Inflammatory macrophage treated with lipopolysaccharide for 1 hour (primary cell): ENCODE data around the gene VCP.
A peak's percentile ranks its signal among the peaks of the same experiment; 100 is the strongest.

ENCODE experiments used
- DNase-seq, 2 donors: peaks; one replicate each; pipeline ENCODE4 v3.0.0-alpha.2; 2020 to 2022

The VCP gene

GRCh38 chr9:35102769-35103659 is 30.6 kb upstream of the VCP start, which contains the start of gene STOML2:
Gene STOML2, minus strand, starts transcription at chr9:35103131. Its CDS starts 37 bp downstream, at chr9:35103094.
- peak; percentile 92 to 94 for DNase-seq

- DNase-seq, result no peak
Measured at GRCh38 chr9:35102465-35102768, 30.0 kb upstream of the VCP start.

GRCh38 chr9:35097573-35097972 is 25.1 kb upstream of the VCP start:
- no peak for DNase-seq

- DNase-seq, result peak; percentile 75 to 84
Measured at GRCh38 chr9:35096035-35096849, 23.8 kb upstream of the VCP start, which contains the start of gene PIGO. Gene PIGO, minus strand, starts transcription at chr9:35096591. Its CDS starts 1,026 bp downstream, at chr9:35095565.

GRCh38 chr9:35091536-35091935 is 19.1 kb upstream of the VCP start:
- no peak for DNase-seq

GRCh38 chr9:35089434-35089833 is 17.0 kb upstream of the VCP start:
- no peak for DNase-seq

GRCh38 chr9:35085078-35085477 is 12.7 kb upstream of the VCP start:
- no peak for DNase-seq

GRCh38 chr9:35079426-35080341 is 7.3 kb upstream of the VCP start, which contains the start of gene FANCG:
Gene FANCG, minus strand, starts transcription at chr9:35079942. Its CDS starts 418 bp downstream, at chr9:35079524.
- peak; percentile 88 to 89 for DNase-seq

GRCh38 chr9:35079041-35079425 is 6.6 kb upstream of the VCP start:
- DNase-seq, result no peak

GRCh38 chr9:35078066-35078465 is 5.6 kb upstream of the VCP start:
- no peak for DNase-seq

- DNase-seq, result no peak
Measured at GRCh38 chr9:35076848-35077247, 4.4 kb upstream of the VCP start.

GRCh38 chr9:35075358-35075757 is 2.9 kb upstream of the VCP start:
- no peak for DNase-seq

GRCh38 chr9:35074791-35075190 is 2.4 kb upstream of the VCP start:
- DNase-seq, result no peak

- DNase-seq, result no peak
Measured at GRCh38 chr9:35074141-35074540, 1.7 kb upstream of the VCP start.

GRCh38 chr9:35073279-35073612 is 821 bp upstream of the VCP start:
- no peak for DNase-seq

- DNase-seq, result peak; percentile 72 to 84
Measured at GRCh38 chr9:35071814-35072460, 488 bp downstream of the VCP start.

- DNase-seq, result no peak
Measured at GRCh38 chr9:35070823-35071813, 1.3 kb downstream of the VCP start.

- DNase-seq, result no peak
Measured at GRCh38 chr9:35069020-35069419, 3.4 kb downstream of the VCP start.

- DNase-seq, result no peak
Measured at GRCh38 chr9:35067056-35067455, 5.4 kb downstream of the VCP start.

- DNase-seq, result no peak
Measured at GRCh38 chr9:35060548-35061207, 11.7 kb downstream of the VCP start.
